ENCODE data around the gene HLA-DOA.

- TF ChIP-seq, protein P1, sequence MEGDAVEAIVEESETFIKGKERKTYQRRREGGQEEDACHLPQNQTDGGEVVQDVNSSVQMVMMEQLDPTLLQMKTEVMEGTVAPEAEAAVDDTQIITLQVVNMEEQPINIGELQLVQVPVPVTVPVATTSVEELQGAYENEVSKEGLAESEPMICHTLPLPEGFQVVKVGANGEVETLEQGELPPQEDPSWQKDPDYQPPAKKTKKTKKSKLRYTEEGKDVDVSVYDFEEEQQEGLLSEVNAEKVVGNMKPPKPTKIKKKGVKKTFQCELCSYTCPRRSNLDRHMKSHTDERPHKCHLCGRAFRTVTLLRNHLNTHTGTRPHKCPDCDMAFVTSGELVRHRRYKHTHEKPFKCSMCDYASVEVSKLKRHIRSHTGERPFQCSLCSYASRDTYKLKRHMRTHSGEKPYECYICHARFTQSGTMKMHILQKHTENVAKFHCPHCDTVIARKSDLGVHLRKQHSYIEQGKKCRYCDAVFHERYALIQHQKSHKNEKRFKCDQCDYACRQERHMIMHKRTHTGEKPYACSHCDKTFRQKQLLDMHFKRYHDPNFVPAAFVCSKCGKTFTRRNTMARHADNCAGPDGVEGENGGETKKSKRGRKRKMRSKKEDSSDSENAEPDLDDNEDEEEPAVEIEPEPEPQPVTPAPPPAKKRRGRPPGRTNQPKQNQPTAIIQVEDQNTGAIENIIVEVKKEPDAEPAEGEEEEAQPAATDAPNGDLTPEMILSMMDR (IDR thresholded peaks at IDR 0.05; ENCODE audit: low read depth, low read length, missing input control): no peak
- no peak for TF ChIP-seq MAX (IDR thresholded peaks at IDR 0.05)
- TF ChIP-seq ATF3 (IDR thresholded peaks at IDR 0.05): no peak
- no peak for TF ChIP-seq RAD21 (IDR thresholded peaks at IDR 0.05)
- TF ChIP-seq JUND (IDR thresholded peaks at IDR 0.05): no peak
- no peak for TF ChIP-seq TAF1 (conservative IDR thresholded peaks at IDR 0.05)
- TF ChIP-seq REST (IDR thresholded peaks at IDR 0.05): no peak
- TF ChIP-seq RXRA (IDR thresholded peaks at IDR 0.05): no peak
These were observed 7.7 kb downstream of the HLA-DOA start for GRCh38 chr6:33001685-33002084.

Measured in liver (tissue), 3 donors.